AG10803 (cell line): Measurements from ENCODE around the gene KLHL15.
"Not testable (repeated sequence)": the region's sequence is repeated elsewhere in the genome, so short reads cannot be mapped to it uniquely, and the experiment has no call there.

ENCODE experiments used
- DNase-seq: peaks from one replicate; pipeline ENCODE4 v3.0.0; 2010; ENCODE audit warnings: low read depth
- H3K4me3 ChIP-seq: 2 replicates; pipeline ENCODE4 v1.5.1; 2011; ENCODE audit warnings: mild to moderate bottlenecking, low read length, control low read depth
- TF ChIP-seq, protein P1 (sequence below): conservative IDR thresholded peaks from 2 replicates; pipeline ENCODE4 v1.5.1; 2011; ENCODE audit warnings: mild to moderate bottlenecking, low read length, control low read depth, inconsistent platforms

KLHL15 gene

DNA sequence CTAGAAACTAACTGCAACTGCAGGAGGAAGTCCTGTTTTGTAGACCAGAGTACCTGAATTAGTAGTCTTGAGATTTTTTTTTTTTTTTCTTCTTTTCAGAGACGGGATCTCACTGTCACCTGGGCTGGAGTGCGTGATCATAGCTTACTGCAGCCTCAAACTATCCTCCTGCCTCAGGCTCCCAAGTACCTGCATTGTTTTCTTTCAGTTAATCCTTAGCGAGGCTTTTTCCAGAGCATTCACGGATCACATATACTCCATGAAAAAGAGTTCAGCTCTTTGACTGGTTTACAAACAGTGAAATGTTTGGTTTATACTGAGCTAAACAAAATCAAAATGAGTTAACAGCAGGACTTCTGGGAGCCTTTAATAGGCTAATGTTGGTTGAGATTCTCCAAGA lies 45.8 kb downstream of the KLHL15 start:
- H3K4me3 ChIP-seq: no peak overlapping the region
- no peak for DNase-seq
- TF ChIP-seq, protein P1, sequence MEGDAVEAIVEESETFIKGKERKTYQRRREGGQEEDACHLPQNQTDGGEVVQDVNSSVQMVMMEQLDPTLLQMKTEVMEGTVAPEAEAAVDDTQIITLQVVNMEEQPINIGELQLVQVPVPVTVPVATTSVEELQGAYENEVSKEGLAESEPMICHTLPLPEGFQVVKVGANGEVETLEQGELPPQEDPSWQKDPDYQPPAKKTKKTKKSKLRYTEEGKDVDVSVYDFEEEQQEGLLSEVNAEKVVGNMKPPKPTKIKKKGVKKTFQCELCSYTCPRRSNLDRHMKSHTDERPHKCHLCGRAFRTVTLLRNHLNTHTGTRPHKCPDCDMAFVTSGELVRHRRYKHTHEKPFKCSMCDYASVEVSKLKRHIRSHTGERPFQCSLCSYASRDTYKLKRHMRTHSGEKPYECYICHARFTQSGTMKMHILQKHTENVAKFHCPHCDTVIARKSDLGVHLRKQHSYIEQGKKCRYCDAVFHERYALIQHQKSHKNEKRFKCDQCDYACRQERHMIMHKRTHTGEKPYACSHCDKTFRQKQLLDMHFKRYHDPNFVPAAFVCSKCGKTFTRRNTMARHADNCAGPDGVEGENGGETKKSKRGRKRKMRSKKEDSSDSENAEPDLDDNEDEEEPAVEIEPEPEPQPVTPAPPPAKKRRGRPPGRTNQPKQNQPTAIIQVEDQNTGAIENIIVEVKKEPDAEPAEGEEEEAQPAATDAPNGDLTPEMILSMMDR: no peak

- no peak overlapping the region for H3K4me3 ChIP-seq
- TF ChIP-seq, protein P1: no peak
- no peak for DNase-seq
Observed at GRCh38 chrX:23980011-23980441, 47.0 kb downstream of the KLHL15 start.

- H3K4me3 ChIP-seq: no peak overlapping the region
- peak; percentile 27 for DNase-seq
- TF ChIP-seq, protein P1: no peak
Observed at GRCh38 chrX:23978491-23978890, 48.5 kb downstream of the KLHL15 start.

DNA sequence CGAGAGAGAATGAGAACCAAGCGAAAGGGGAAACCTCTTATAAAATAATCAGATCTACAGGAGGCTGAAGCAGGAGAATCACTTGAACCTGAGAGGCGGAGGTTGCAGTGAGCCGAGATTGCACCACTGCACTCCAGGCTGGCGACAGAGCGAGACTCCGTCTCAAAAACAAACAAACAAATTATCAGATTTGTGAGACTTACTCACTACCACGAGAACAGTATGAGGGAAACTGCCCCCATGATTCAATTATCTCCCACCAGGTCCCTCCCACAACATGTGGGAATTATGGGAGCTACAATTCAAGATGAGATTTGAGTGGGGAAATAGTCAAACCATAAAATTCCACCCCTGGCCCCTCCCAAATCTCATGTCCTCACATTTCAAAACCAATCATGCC lies 61.4 kb downstream of the KLHL15 start:
- DNase-seq, H3K4me3 ChIP-seq: not testable (repeated sequence)

DNA sequence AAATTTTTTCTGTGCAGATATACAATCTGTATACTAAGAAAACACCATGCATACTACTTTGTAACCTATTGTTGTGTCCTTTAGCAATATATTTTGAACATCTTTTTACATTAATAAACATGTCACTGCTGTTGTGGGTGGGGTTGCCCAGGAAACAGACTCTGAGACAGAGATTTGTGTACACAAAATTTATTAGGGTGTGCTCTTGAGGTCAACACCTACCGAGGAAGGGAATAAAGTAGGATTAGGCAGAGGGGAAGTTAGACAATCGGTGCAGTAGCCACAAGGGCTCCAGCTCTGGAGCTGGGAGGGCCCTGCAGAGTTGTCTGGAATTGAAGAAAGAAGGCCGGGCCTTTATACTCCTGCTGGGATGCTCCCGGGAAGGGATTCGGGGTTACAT lies 62.8 kb downstream of the KLHL15 start:
- TF ChIP-seq, protein P1: no peak
- no peak overlapping the region for H3K4me3 ChIP-seq
- no peak for DNase-seq

GRCh38 chrX:23959781-23960180 lies 67.2 kb downstream of the KLHL15 start:
- H3K4me3 ChIP-seq: no peak overlapping the region

GRCh38 chrX:23954396-23954795 lies 72.6 kb downstream of the KLHL15 start:
- TF ChIP-seq, protein P1: no peak
- no peak overlapping the region for H3K4me3 ChIP-seq
- no peak for DNase-seq

More at GRCh38 chrX:23959781-23960180, 67.2 kb downstream of the KLHL15 start:
- TF ChIP-seq, protein P1: no peak
- DNase-seq: no peak

- TF ChIP-seq, protein P1: no peak
- no peak overlapping the region for H3K4me3 ChIP-seq
- no peak for DNase-seq
Observed at GRCh38 chrX:23953908-23954269, 73.1 kb downstream of the KLHL15 start.
